BLaER1 (cell line): Measurements from ENCODE around the gene THAP11.
"Not testable (repeated sequence)": the region's sequence is repeated elsewhere in the genome, so short reads cannot be mapped to it uniquely, and the experiment has no call there.

ENCODE experiments used
- H3K27ac ChIP-seq: shearing (Covaris generic); formaldehyde crosslinking; 2 replicates; pipeline ENCODE4 v1.8.1; 2022
- H3K27me3 ChIP-seq: shearing (Covaris generic); formaldehyde crosslinking; 2 replicates; pipeline ENCODE4 v1.8.1; 2022
- H3K36me3 ChIP-seq: shearing (Covaris generic); formaldehyde crosslinking; 2 replicates; pipeline ENCODE4 v1.8.1; 2022
- H3K4me1 ChIP-seq: shearing (Covaris generic); formaldehyde crosslinking; 2 replicates; pipeline ENCODE4 v1.8.1; 2022
- H3K4me2 ChIP-seq: shearing (Covaris generic); formaldehyde crosslinking; 2 replicates; pipeline ENCODE4 v1.8.1; 2022
- H3K4me3 ChIP-seq: shearing (Covaris generic); formaldehyde crosslinking; 2 replicates; pipeline ENCODE4 v1.8.1; 2022
- H3K9ac ChIP-seq: shearing (Covaris generic); formaldehyde crosslinking; 2 replicates; pipeline ENCODE4 v1.8.1; 2022
- H3K9me3 ChIP-seq: shearing (Covaris generic); formaldehyde crosslinking; 2 replicates; pipeline ENCODE4 v1.8.1; 2022
- H4K20me1 ChIP-seq: shearing (Covaris generic); formaldehyde crosslinking; 2 replicates; pipeline ENCODE4 v1.8.1; 2022
- Cebpa-rat ChIP-seq: shearing (Covaris generic); IDR thresholded peaks from 2 replicates; pipeline ENCODE4 v1.8.1; 2022

THAP11 gene

DNA sequence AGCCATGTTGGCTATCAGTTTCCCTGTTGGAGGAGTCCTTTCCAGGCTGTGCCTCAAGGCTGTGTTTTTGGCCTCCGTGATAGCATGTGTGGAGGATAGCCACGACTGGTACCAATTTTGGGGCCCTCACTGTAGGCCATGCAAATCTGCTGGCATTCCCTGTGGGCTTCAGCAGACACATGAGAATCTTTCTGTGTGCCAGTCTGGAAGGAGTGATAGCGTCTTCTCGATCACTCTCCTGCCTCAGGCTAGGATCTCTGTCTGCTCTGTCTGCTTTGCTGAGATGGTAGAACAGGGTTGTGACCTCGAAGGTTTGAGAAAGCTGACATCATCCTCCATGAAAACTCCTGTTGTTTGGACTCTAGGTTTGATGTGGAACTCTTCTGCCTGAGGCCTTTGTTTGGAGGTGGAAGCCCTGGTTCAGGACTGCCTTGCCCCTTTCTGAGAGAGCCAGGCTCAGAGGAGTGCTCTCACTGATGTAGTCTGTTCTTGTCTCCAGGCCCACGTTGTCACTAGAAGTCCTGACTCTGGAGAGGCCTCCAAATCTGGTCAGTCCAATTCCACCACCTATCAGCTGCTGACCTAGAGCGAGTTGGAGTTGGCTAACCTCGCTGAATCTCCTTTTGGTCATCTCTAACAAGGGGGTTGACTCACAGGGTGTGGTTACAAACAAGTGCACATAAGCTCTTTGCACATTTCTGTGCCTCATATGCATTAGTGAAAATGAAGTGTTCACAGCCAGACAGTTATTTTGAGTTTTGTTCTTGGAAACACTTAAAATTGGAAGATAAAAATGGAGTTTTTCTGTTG is 18.7 kb downstream of the THAP11 start:
- no peak overlapping the region for H3K27ac ChIP-seq
- peaks cover 98% of the 10 kb centered on the region for H3K36me3 ChIP-seq
- peaks cover 6% of the 10 kb centered on the region; the same call in 1 of the 2 replicates for H3K4me1 ChIP-seq
- H3K4me2 ChIP-seq, result no peak overlapping the region
- H3K4me3 ChIP-seq, result no peak overlapping the region
- H3K27me3 ChIP-seq, result no peaks in the 10 kb centered on the region
- H3K9me3 ChIP-seq, result no peaks in the 10 kb centered on the region
- peaks cover 100% of the 10 kb centered on the region for H4K20me1 ChIP-seq
- TF ChIP-seq Cebpa-rat, result no peak
- H3K9ac ChIP-seq, result peak overlapping the region; percentile 34; the same call in 1 of the 2 replicates

DNA sequence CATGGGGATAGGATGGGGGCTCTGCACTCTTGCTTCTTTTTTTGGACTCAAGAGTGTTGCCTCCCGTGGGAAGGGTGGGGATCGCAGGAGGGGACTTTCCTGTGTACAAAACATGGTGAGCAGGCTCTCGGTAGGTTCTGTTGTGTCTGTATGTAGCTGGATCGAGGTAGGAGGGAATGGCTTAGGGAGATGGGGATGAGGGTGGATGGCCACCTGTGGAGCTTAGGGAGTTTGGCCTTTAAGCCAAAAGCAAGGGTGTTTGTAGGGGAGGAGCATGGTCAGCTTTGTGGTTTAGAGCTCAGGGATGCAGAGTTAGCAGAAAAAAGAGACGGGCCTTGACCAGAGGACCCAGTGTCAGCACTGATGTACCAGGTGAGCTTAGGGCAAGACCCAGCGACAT is 19.8 kb downstream of the THAP11 start:
- H3K4me2 ChIP-seq, result no peak overlapping the region
- H3K9me3 ChIP-seq, result no peaks in the 10 kb centered on the region
- no peak overlapping the region for H3K4me3 ChIP-seq
- H3K27me3 ChIP-seq, result no peaks in the 10 kb centered on the region
- H3K27ac ChIP-seq, result no peak overlapping the region
- peaks cover 98% of the 10 kb centered on the region for H3K36me3 ChIP-seq
- peaks cover 6% of the 10 kb centered on the region; the same call in 1 of the 2 replicates for H3K4me1 ChIP-seq
- no peak overlapping the region for H3K9ac ChIP-seq
- peaks cover 100% of the 10 kb centered on the region for H4K20me1 ChIP-seq
- TF ChIP-seq Cebpa-rat, result no peak

DNA sequence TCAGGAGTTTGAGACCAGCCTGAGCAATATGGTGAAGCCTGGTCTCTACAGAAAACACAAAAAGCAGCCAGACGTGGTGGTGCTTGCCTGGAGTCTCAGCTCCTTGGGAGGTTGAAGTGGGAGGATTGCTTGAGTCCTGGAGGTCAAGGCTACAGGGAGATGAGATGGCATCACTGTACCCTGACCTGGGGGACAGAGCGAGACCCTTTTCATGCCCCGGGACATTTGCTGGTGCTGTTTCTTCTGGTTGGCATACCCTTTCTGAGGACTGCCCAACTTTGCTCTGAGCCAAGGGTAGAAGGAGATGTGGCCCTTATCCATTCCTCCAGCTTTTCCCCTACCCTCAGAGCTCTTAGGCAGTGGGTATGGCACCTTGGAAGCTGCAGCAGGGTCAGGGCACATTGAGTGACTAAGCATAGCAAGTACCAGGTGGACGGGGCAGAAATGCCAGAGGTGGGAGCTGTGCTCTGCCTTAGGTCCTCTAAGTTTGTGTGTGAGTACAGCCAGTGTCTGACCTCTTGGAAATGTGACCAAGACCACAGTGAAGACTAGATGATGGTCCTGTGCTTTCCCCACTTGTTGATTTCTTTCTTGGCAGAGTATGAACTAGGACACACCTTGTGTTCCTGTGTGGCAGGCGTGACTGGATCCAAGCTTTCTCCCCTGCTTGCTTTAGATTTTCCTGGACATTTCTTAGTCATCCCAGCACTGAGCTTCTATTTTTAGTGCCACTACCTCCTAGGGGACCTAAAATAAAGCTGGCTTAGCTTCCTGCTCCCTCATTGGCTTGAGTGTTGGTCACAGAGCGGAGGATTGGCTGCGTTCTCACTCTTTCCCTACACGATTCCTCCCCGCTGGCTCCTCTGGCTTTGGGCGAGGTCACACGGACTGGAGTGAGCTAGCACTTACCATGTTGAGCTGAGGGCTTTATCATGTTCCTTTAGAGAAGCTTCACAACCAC is 20.8 kb downstream of the THAP11 start:
- 0 out of 2 replicates have a peak overlapping the region, but pooled peaks have one; percentile 6 for H3K9ac ChIP-seq
- no peaks in the 10 kb centered on the region for H3K4me1 ChIP-seq
- no peaks in the 10 kb centered on the region for H3K9me3 ChIP-seq
- no peak overlapping the region for H3K4me2 ChIP-seq
- H3K27me3 ChIP-seq, result no peaks in the 10 kb centered on the region
- no peak overlapping the region for H3K4me3 ChIP-seq
- H4K20me1 ChIP-seq, result peaks cover 99% of the 10 kb centered on the region
- peaks cover 98% of the 10 kb centered on the region for H3K36me3 ChIP-seq
- peak overlapping the region; percentile 9; the same call in 1 of the 2 replicates for H3K27ac ChIP-seq
- TF ChIP-seq Cebpa-rat, result no peak

DNA sequence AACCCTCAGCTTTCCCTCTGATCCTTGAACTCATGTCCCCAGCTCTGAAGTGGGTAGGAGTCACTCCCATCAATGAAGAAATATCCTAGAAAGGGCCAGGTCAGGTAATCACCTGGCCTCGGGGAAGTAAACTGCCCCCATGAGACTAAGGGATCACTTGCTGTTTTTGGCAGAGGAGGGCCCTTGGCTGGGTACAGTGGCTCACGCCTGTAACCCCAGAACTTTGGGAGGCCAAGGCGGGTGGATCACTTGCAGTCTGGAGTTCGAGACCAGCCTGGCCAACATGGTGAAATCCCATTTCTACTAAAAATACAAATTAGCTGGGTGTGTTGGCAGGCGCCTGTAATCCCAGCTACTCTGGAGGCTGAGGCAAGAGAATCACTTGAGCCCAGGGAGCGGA is 21.9 kb downstream of the THAP11 start:
- not testable (repeated sequence) for H3K4me1 ChIP-seq, H3K9me3 ChIP-seq, H3K27ac ChIP-seq, H3K4me3 ChIP-seq, H3K4me2 ChIP-seq, H3K9ac ChIP-seq, H3K27me3 ChIP-seq
- peaks cover 100% of the 10 kb centered on the region for H3K36me3 ChIP-seq
- peaks cover 99% of the 10 kb centered on the region for H4K20me1 ChIP-seq

DNA sequence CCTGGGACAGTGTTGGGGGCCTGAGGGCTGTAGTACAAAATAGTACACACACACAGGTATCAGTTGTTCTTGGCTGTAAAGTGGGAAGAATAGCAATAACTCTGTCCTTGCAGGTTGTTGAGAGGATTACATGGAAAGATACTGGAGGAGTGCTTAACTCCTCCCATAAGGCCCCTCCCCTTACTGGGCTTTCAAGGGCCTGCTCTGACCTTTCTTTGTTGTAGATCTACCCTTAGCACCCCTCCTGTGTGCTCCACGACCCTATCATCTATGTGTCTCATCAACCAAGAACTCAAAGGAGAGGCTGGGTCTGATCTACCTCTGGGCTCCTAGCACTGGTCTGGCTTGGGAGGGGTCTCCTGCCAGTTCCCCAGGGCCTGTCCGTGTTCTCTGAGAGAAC is 22.5 kb downstream of the THAP11 start:
- no peak overlapping the region for H3K27ac ChIP-seq
- TF ChIP-seq Cebpa-rat, result no peak
- H3K4me2 ChIP-seq, result no peak overlapping the region
- no peak overlapping the region for H3K9ac ChIP-seq
- H3K4me3 ChIP-seq, result no peak overlapping the region
- peaks cover 100% of the 10 kb centered on the region for H3K36me3 ChIP-seq
- no peaks in the 10 kb centered on the region for H3K9me3 ChIP-seq
- no peaks in the 10 kb centered on the region for H3K4me1 ChIP-seq
- peaks cover 95% of the 10 kb centered on the region for H4K20me1 ChIP-seq
- H3K27me3 ChIP-seq, result no peaks in the 10 kb centered on the region

DNA sequence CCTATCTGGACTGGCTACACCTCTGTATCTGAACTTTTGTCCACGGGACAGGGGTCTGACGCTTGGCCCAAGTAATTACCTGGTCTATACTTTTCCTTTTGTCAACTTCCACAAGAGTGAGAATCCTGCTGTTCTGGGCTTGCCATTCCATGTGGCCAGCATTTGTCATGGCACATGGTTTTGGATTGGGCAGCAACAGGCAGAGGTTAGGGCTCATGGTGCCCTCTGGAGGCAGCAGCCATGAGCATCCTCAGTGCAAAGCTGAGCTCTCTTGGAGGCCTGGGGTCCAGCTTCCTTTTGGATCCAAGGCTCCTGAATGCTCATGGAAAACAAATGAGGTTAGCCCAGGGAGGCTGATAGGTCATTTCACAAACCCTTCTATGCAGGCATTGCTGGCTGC is 23.2 kb downstream of the THAP11 start:
- Histone ChIP-seq H3K9ac (no peak overlapping the region), H3K9me3 (no peaks in the 10 kb centered on the region), H3K27me3 (no peaks in the 10 kb centered on the region), H3K27ac (no peak overlapping the region), H4K20me1 (peaks cover 93% of the 10 kb centered on the region), H3K36me3 (peaks cover 100% of the 10 kb centered on the region), H3K4me1 (no peaks in the 10 kb centered on the region), H3K4me2 (no peak overlapping the region), H3K4me3 (no peak overlapping the region)
- TF ChIP-seq Cebpa-rat, result no peak

DNA sequence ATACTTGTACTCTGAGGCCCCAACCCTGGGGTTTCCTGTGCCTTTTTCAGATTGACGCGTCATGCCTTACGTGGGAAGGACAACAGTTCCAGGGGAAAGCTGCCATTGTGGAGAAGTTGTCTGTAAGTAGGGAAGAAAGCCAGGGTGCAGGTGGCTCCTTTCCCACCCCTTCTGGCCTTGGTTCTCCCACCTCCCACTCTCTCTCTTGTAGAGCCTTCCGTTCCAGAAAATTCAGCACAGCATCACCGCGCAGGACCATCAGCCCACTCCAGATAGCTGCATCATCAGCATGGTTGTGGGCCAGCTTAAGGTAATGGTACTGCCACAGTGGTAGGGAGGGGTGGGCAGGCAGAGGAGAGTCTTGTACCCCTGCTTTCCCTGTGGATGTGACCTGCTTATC is 26.2 kb downstream of the THAP11 start:
- H3K4me3 ChIP-seq, result no peak overlapping the region
- no peaks in the 10 kb centered on the region for H3K9me3 ChIP-seq
- H3K27ac ChIP-seq, result no peak overlapping the region
- H4K20me1 ChIP-seq, result peaks cover 65% of the 10 kb centered on the region
- peaks cover 7% of the 10 kb centered on the region for H3K4me1 ChIP-seq
- H3K36me3 ChIP-seq, result peaks cover 91% of the 10 kb centered on the region
- TF ChIP-seq Cebpa-rat, result no peak
- H3K27me3 ChIP-seq, result no peaks in the 10 kb centered on the region
- no peak overlapping the region for H3K4me2 ChIP-seq
- 0 out of 2 replicates have a peak overlapping the region, but pooled peaks have one; percentile 4 for H3K9ac ChIP-seq

DNA sequence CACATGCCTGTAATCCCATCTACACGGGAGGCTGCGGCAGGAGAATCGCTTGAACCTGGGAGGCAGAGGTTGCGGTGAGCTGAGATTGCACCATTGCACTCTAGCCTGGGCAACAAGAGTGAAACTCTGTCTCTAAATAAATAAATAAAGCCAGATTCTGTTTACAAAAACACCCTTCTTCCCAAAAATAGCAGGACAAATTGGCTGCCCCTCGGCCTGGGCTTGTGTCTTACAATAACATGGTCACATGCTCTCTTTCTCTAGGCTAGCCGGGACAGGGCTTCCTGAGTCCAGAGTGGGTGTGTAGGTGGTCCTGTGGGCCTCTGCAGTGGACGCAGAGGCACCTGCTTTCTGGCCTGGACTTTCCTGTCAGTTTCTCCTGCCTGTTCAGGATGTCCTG is 27.5 kb downstream of the THAP11 start:
- no peak overlapping the region for H3K4me3 ChIP-seq
- H3K4me2 ChIP-seq, result no peak overlapping the region
- H3K9ac ChIP-seq, result no peak overlapping the region
- H3K4me1 ChIP-seq, result peaks cover 17% of the 10 kb centered on the region
- no peak for TF ChIP-seq Cebpa-rat
- H3K36me3 ChIP-seq, result peaks cover 77% of the 10 kb centered on the region
- H4K20me1 ChIP-seq, result peaks cover 65% of the 10 kb centered on the region
- no peak overlapping the region for H3K27ac ChIP-seq
- no peaks in the 10 kb centered on the region for H3K9me3 ChIP-seq
- no peaks in the 10 kb centered on the region for H3K27me3 ChIP-seq

DNA sequence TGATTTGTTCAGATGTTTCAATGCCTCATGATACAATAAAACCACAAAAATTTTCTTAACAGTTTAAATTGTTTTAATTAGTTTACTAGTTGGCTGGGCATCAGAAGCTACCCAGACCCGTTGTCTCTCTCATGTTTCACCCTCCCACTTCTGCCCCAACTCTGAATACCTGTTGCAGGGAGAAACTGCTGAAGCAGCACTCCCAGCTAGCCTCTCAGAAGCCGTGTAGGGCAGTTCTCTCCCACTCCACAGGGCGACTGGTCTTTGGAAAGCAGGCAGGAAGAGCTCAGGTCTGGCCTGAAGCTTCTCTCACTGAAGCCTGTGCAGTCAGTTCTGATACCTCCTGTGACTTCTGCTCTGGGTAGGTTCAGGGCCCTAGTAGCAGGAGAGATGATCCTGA is 29.1 kb downstream of the THAP11 start:
- no peak for TF ChIP-seq Cebpa-rat
- H3K27me3 ChIP-seq, result no peaks in the 10 kb centered on the region
- H3K9ac ChIP-seq, result no peak overlapping the region
- H3K27ac ChIP-seq, result no peak overlapping the region
- H3K4me2 ChIP-seq, result no peak overlapping the region
- H3K9me3 ChIP-seq, result no peaks in the 10 kb centered on the region
- H4K20me1 ChIP-seq, result peaks cover 65% of the 10 kb centered on the region
- H3K36me3 ChIP-seq, result peaks cover 77% of the 10 kb centered on the region
- no peak overlapping the region for H3K4me3 ChIP-seq
- peaks cover 34% of the 10 kb centered on the region for H3K4me1 ChIP-seq
